Stimulated activated CD4-positive, alpha-beta T cell treated with anti-CD3 and anti-CD28 coated beads, Interleukin-1b, Interleukin-23, amount 100 ng/mL, for 1 hour (primary cell): ENCODE data around the gene GPR108.

Experiments used
- DNase-seq, 2 donors: peaks; one replicate each; pipeline ENCODE4 v3.0.0-alpha.2; 2020; ENCODE audit warnings: low read depth in 2 of 2

Gene GPR108

DNA sequence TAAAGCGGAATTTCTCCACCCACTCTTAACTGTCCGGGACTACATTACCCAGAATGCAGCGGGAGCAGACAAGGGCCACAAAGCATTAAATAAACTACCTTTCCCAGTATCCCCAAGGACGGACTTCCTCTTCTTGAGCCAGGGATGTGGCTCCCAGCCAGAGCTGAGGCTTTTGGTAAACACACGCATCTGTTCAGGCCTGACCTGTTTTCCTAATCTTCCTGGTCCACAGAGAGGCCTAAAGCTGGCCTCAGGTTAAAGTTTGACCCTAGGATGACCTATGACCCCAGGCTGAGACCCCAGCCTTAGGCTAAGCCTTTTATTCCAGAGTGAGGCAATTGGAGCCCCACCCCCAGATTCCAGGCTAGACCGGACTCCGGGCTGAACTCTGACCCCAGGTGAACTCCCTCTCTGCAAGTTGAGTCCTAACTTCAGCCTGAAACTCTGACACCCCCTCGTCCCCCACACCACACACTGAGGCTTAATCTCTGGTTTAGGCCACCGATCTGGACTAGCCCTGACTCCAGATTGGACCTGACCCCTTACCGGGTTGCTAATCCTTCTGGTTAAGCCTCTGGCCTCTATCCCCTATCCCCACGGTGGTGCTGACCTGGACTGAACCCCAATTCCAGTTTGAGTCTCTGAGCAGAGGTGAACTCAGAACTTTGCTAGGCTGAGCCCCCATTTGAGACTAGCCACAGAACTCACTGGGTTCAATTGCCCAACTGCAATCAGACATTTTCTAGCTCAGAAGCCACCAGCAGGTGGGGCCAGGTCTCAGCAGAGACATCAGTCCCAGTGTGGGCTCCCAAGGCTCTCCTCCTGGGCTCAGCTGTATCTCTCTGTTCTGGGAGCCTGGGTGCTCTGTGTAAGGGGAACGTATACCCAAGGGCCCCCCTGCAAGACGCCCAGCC is 750 bp upstream of the GPR108 start:
- peak; percentile 36 to 53 for DNase-seq

DNA sequence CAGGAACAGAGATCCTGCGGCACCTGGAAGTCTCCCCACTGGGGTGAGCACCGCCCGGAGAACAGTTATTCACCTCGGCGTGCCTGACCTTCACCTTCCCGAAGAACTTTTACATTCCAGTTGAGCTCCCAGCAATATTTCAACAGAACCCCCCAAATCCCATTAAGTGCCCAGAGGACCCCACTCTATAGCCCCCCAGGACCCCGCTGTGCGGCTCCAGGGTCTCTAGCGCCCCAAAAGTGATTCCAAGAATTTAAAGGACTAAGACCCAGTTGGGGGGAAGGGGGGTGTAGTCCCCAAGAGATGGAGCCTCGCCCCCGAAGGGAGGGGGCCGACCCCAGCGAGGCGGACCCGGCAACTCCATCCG is 480 bp downstream of the GPR108 start:
- no peak for DNase-seq

- DNase-seq = peak in 1 of 2 donors; percentile 32
Measured at GRCh38 chr19:6736169-6736916, 1.0 kb downstream of the GPR108 start.

GRCh38 chr19:6735181-6735911 is 2.0 kb downstream of the GPR108 start:
- no peak for DNase-seq

GRCh38 chr19:6734096-6734696 is 3.2 kb downstream of the GPR108 start:
- DNase-seq = no peak

- no peak for DNase-seq
Measured at GRCh38 chr19:6733338-6734095, 3.9 kb downstream of the GPR108 start.

GRCh38 chr19:6732803-6733337 is 4.5 kb downstream of the GPR108 start:
- no peak for DNase-seq

DNA sequence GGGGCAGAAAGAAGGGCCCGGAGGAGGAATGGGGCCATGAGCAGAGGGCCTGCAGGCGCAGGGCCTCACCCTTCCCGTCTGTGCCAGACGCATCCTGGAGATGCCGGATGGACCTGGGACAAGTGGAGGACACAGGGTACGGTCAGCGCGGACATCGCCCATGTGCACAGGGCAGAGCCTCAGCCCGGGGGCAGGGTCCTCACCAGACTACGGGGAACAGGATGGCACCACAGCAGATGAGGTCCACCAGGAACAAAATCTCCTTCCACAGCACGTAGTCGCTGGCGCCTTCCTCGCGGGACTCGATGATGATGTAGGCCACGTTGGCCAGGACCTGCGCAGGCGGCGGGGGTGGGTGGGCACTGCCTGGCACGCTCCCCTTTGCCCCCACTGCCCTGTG is 5.6 kb downstream of the GPR108 start:
- no peak for DNase-seq

GRCh38 chr19:6730941-6731670 is 6.3 kb downstream of the GPR108 start:
- no peak for DNase-seq

- peak in 1 of 2 donors; percentile 16 for DNase-seq
Measured at GRCh38 chr19:6730153-6730804, 7.1 kb downstream of the GPR108 start.

GRCh38 chr19:6729573-6730152 is 7.7 kb downstream of the GPR108 start:
- no peak for DNase-seq

DNA sequence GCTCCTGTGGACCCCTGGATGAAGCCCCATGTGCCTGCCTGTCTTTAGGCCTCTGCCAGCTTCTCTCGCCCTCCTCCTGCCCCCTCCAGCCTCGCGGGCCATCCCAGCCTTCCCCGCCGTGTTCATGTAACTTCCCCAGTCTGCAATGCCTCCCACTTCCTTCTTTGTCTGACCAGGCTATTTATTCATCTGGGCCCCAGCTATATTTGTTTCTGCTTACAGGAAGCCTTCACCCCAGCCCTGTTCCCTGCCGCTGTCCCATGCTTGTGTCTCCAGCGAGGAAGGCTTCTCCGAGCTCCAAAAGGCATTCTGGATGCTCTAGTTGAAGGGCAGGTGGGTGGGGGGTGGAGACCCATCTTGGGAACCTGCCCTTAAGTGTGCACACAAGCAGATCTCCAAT is 9.0 kb downstream of the GPR108 start:
- no peak for DNase-seq

- no peak for DNase-seq
Measured at GRCh38 chr19:6725513-6726231, 11.7 kb downstream of the GPR108 start.

GRCh38 chr19:6724631-6725492 is 12.5 kb downstream of the GPR108 start:
- no peak for DNase-seq

GRCh38 chr19:6723738-6724137 is 13.6 kb downstream of the GPR108 start:
- DNase-seq = no peak

- no peak for DNase-seq
Measured at GRCh38 chr19:6723108-6723618, 14.2 kb downstream of the GPR108 start.

- DNase-seq = no peak
Measured at GRCh38 chr19:6721773-6722172, 15.6 kb downstream of the GPR108 start.

- DNase-seq = no peak
Measured at GRCh38 chr19:6721138-6721474, 16.3 kb downstream of the GPR108 start.
